OCI-LY1 (cell line): ENCODE measurements around the gene LRMDA.

ENCODE experiments used
- H2AFZ ChIP-seq: fragments of 200-600 bp; sonication (generic), shearing (Covaris generic); 2 replicates; pipeline ENCODE4 v1.6.0; 2014; ENCODE audit warnings: antibody characterized with exemption, mild to moderate bottlenecking, low read length
- H3F3A ChIP-seq: fragments of 200-600 bp; sonication (generic), shearing (Covaris generic); 2 replicates; pipeline ENCODE4 v1.6.0; 2014; ENCODE audit warnings: mild to moderate bottlenecking, antibody characterized with exemption, low read length, moderate library complexity; ENCODE audit not compliant: insufficient read depth
- H3K27ac ChIP-seq: fragments of 200-600 bp; sonication (generic); 2 replicates; pipeline ENCODE4 v1.5.1; 2014; ENCODE audit warnings: low read length, mixed run types, mild to moderate bottlenecking, low read depth; ENCODE audit not compliant: poor library complexity, severe bottlenecking
- H3K27me3 ChIP-seq: fragments of 200-600 bp; sonication (generic); 2 replicates; pipeline ENCODE4 v1.6.0; 2014; ENCODE audit warnings: antibody characterized with exemption, mild to moderate bottlenecking, low read length, moderate library complexity; ENCODE audit not compliant: insufficient read depth
- H3K36me3 ChIP-seq: fragments of 200-600 bp; sonication (generic); 2 replicates; pipeline ENCODE4 v1.6.1; 2014; ENCODE audit warnings: mild to moderate bottlenecking, antibody characterized with exemption, low read length, moderate library complexity, mixed read lengths; ENCODE audit not compliant: insufficient read depth
- H3K4me1 ChIP-seq: fragments of 200-600 bp; sonication (generic); 2 replicates; pipeline ENCODE4 v1.5.1; 2014; ENCODE audit warnings: mild to moderate bottlenecking, low read length, moderate library complexity; ENCODE audit not compliant: insufficient read depth, severe bottlenecking
- H3K4me2 ChIP-seq: fragments of 200-600 bp; sonication (generic), shearing (Covaris generic); 2 replicates; pipeline ENCODE4 v1.6.1; 2014; ENCODE audit warnings: low read length
- H3K4me3 ChIP-seq: fragments of 200-600 bp; sonication (generic); 2 replicates; pipeline ENCODE4 v1.5.1; 2014; ENCODE audit warnings: low read length, low read depth, mild to moderate bottlenecking, mixed read lengths; ENCODE audit not compliant: poor library complexity, severe bottlenecking
- H3K79me2 ChIP-seq: fragments of 200-600 bp; shearing (Covaris generic); 2 replicates; pipeline ENCODE4 v1.6.1; 2016; ENCODE audit warnings: mixed run types, low read length, mixed read lengths; ENCODE audit not compliant: insufficient read depth
- H3K9ac ChIP-seq: fragments of 200-600 bp; sonication (generic), shearing (Covaris generic); 2 replicates; pipeline ENCODE4 v1.6.1; 2014; ENCODE audit warnings: mild to moderate bottlenecking, low read length, mixed read lengths
- H3K9me2 ChIP-seq: fragments of 200-600 bp; sonication (generic), shearing (Covaris generic); 2 replicates; pipeline ENCODE4 v1.6.1; 2014; ENCODE audit warnings: low read depth, mild to moderate bottlenecking, low read length, mixed read lengths
- H3K9me3 ChIP-seq: fragments of 200-600 bp; shearing (Covaris generic); 2 replicates; pipeline ENCODE4 v1.6.1; 2014; ENCODE audit warnings: low read length, mixed read lengths
- H4K20me1 ChIP-seq: fragments of 200-600 bp; sonication (generic), shearing (Covaris generic); 2 replicates; pipeline ENCODE4 v1.6.0; 2016; ENCODE audit warnings: mild to moderate bottlenecking, low read length; ENCODE audit not compliant: insufficient read depth
- CTCF ChIP-seq: fragments of 200-600 bp; sonication (generic), shearing (Covaris generic); IDR thresholded peaks from 2 replicates; pipeline ENCODE4 v1.5.1; 2017; ENCODE audit warnings: mild to moderate bottlenecking, antibody characterized with exemption, low read length, moderate library complexity, mixed read lengths
- EZH2 ChIP-seq: fragments of 200-600 bp; sonication (generic), shearing (Covaris generic); IDR thresholded peaks from 2 replicates; pipeline ENCODE4 v1.8.0; 2017; ENCODE audit warnings: borderline replicate concordance, mixed run types, mild to moderate bottlenecking, antibody characterized with exemption, low read length, moderate library complexity, mixed read lengths

Gene LRMDA

GRCh38 chr10:75977139-75977538, 545.7 kb downstream of the LRMDA start:
- Histone ChIP-seq H3K9me3 (no peaks in the 10 kb centered on the region), H3K4me2 (no peak overlapping the region), H3K36me3 (no peaks in the 10 kb centered on the region), H3K79me2 (no peaks in the 10 kb centered on the region), H3F3A (no peaks in the 10 kb centered on the region), H4K20me1 (no peaks in the 10 kb centered on the region), H3K4me1 (no peaks in the 10 kb centered on the region), H3K9ac (no peak overlapping the region), H3K27me3 (no peaks in the 10 kb centered on the region), H3K9me2 (no peaks in the 10 kb centered on the region), H3K4me3 (no peak overlapping the region), H3K27ac (no peak overlapping the region), H2AFZ (no peak overlapping the region)
- TF ChIP-seq CTCF = no peak
- TF ChIP-seq EZH2 = no peak

GRCh38 chr10:75978213-75978612, 546.8 kb downstream of the LRMDA start:
- no peaks in the 10 kb centered on the region for H3K27me3 ChIP-seq
- H3K27ac ChIP-seq = no peak overlapping the region
- H3F3A ChIP-seq = no peaks in the 10 kb centered on the region
- no peak overlapping the region for H3K9ac ChIP-seq
- no peaks in the 10 kb centered on the region for H4K20me1 ChIP-seq
- no peaks in the 10 kb centered on the region for H3K36me3 ChIP-seq
- H3K4me2 ChIP-seq = no peak overlapping the region
- H3K9me3 ChIP-seq = no peaks in the 10 kb centered on the region
- H3K4me1 ChIP-seq = no peaks in the 10 kb centered on the region
- no peaks in the 10 kb centered on the region for H3K9me2 ChIP-seq
- H3K4me3 ChIP-seq = no peak overlapping the region
- H2AFZ ChIP-seq = no peak overlapping the region
- TF ChIP-seq EZH2 (no peak), CTCF (no peak)
- no peaks in the 10 kb centered on the region for H3K79me2 ChIP-seq

DNA sequence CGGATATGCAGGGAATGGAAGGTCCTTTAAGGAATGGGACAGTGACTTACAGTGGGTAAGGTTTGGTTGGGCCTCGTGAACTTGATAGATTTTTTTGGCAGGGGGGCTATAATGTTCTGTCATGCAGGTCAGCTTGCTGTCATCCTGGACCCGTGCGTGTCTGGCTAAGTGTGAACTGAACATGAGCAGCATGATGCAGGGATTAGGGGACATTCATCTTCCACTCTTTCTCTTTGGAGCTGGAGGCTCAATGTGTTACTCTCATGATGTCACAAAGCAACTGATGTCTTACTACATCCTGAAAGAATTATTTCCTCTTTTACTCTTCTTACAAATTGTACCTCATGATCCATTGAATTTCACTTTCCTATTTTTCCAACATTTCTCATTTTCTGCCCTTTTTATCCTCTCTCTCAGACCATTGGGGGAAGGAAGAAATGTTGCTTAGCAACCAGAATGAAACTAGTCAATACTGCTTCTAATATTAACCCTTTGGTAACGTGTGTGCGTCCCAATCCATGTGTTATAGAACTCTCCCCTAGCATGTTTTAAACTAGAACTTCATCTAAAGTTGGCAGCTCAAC, 549.1 kb downstream of the LRMDA start:
- Histone ChIP-seq H3F3A (no peaks in the 10 kb centered on the region), H3K9me3 (no peaks in the 10 kb centered on the region), H3K36me3 (no peaks in the 10 kb centered on the region), H3K9me2 (no peaks in the 10 kb centered on the region), H3K9ac (no peak overlapping the region), H3K79me2 (no peaks in the 10 kb centered on the region), H4K20me1 (no peaks in the 10 kb centered on the region), H3K4me1 (no peaks in the 10 kb centered on the region), H3K4me2 (no peak overlapping the region), H3K4me3 (no peak overlapping the region), H3K27me3 (no peaks in the 10 kb centered on the region), H3K27ac (no peak overlapping the region), H2AFZ (no peak overlapping the region)
- TF ChIP-seq EZH2 (no peak), CTCF (no peak)
